ENCODE measurements around the gene MYOM3. TPM values are rescaled to one million over a fixed set of nuclear protein-coding genes. Genes with fewer than 3 reads are reported as not detected.
"Not testable (repeated sequence)": the region's sequence is repeated elsewhere in the genome, so short reads cannot be mapped to it uniquely, and the experiment has no call there.

The MYOM3 gene
- total RNA-seq, 1 donor from 2014 or later, result 340 TPM

DNA sequence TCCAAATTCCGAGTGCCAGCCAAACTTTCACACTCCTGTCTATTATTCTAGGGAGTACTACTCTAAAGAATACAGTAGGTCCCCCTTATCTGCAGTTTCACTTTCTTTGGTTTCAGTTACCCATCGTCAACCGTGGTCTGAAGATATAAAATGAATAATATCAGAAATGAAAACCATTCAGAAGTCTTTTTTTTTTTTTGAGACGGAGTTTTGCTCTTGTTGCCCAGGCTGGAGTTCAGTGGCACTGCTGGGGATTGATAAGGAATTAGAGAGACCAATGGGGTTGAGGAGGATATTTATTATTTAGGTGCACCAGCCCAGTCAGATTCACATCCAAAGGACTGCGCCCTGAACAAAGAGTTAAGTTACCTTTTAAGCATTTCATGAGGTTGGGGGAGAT, 79.0 kb downstream of the MYOM3 start:
- Histone ChIP-seq H3K27me3 (ENCODE audit: control insufficient read depth in 3 of 3, insufficient read depth in 3 of 3, low read length in 3 of 3) (no peaks in the 10 kb centered on the region), H3K4me3 (ENCODE audit: low read length in 3 of 3) (no peak overlapping the region), H3K27ac (ENCODE audit: low read depth, low read length) (no peak overlapping the region), H3K9ac (ENCODE audit: low read depth in 1 of 3, low read length in 3 of 3) (no peak overlapping the region), H3K9me3 (ENCODE audit: control insufficient read depth in 3 of 3, low read length in 3 of 3) (no peaks in the 10 kb centered on the region), H3K36me3 (ENCODE audit: control insufficient read depth in 3 of 3, insufficient read depth in 3 of 3, low read length in 3 of 3) (no peaks in the 10 kb centered on the region), H3K4me1 (ENCODE audit: control insufficient read depth in 3 of 3, insufficient read depth in 3 of 3, low read length in 3 of 3) (no peaks in the 10 kb centered on the region)

DNA sequence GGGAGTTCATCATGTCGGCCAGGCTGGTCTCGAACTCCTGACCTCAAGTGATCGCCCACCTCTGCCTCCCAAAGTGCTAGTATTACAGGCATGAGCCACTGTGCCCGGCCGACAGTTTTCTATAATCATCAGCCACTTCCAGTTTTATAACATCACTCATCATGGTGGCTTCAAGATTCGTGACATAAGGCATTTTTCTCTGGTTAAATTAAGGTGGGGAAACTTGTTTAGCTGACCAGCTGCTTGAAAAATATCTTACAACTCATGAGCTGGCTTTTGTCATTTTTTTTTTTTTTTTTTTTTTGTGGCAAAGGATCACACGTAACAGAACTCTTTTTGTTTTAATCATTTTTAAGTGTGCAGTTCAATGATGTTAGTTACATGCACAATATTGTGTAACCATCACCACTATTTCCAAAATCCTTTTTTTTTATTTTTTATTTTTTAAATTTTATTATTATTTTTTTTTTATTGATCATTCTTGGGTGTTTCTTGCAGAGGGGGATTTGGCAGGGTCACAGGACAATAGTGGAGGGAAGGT, 80.9 kb downstream of the MYOM3 start:
- H3K9ac ChIP-seq (ENCODE audit: low read depth in 1 of 3, low read length in 3 of 3); H3K9me3 ChIP-seq (ENCODE audit: control insufficient read depth in 3 of 3, low read length in 3 of 3); H3K36me3 ChIP-seq (ENCODE audit: control insufficient read depth in 3 of 3, insufficient read depth in 3 of 3, low read length in 3 of 3); H3K27ac ChIP-seq (ENCODE audit: low read depth, low read length); H3K27me3 ChIP-seq (ENCODE audit: control insufficient read depth in 3 of 3, insufficient read depth in 3 of 3, low read length in 3 of 3); H3K4me3 ChIP-seq (ENCODE audit: low read length in 3 of 3); H3K4me1 ChIP-seq (ENCODE audit: control insufficient read depth in 3 of 3, insufficient read depth in 3 of 3, low read length in 3 of 3): not testable (repeated sequence)

DNA sequence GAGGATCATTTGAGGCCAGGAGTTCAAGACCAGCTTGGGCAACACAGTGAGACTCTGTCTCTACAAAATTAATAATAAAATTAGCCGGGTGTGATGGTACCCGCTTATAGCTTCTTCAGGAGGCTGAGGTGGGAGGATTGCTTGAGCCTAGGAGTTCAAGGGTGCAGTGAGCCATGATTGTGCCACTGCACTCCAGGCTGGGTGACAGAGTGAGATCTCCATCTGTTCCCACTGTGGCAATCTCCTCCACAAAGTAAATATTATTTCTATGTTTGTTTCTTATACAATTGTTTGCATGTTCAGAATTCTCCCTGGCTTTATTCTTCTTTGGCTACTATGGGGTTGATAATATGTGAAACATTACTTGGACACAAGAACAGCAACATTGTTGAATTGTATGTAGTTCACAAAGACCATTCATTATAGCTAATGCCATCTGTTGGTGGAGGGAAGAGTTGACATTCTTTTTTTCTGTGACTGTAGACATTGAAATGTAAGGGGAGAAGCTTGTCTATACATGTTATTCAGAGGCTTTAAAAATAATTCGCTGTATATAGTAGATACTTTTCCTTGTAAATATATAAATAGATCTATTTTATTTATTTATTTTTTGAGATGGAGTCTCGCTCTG, 84.0 kb downstream of the MYOM3 start:
- Histone ChIP-seq H3K36me3 (ENCODE audit: control insufficient read depth in 3 of 3, insufficient read depth in 3 of 3, low read length in 3 of 3) (no peaks in the 10 kb centered on the region), H3K9ac (ENCODE audit: low read depth in 1 of 3, low read length in 3 of 3) (no peak overlapping the region), H3K4me3 (ENCODE audit: low read length in 3 of 3) (no peak overlapping the region), H3K9me3 (ENCODE audit: control insufficient read depth in 3 of 3, low read length in 3 of 3) (no peaks in the 10 kb centered on the region), H3K27ac (ENCODE audit: low read depth, low read length) (no peak overlapping the region), H3K27me3 (ENCODE audit: control insufficient read depth in 3 of 3, insufficient read depth in 3 of 3, low read length in 3 of 3) (no peaks in the 10 kb centered on the region), H3K4me1 (ENCODE audit: control insufficient read depth in 3 of 3, insufficient read depth in 3 of 3, low read length in 3 of 3) (peaks cover 0 to 5% (median 2%) of the 10 kb centered on the region in 3 donors)

DNA sequence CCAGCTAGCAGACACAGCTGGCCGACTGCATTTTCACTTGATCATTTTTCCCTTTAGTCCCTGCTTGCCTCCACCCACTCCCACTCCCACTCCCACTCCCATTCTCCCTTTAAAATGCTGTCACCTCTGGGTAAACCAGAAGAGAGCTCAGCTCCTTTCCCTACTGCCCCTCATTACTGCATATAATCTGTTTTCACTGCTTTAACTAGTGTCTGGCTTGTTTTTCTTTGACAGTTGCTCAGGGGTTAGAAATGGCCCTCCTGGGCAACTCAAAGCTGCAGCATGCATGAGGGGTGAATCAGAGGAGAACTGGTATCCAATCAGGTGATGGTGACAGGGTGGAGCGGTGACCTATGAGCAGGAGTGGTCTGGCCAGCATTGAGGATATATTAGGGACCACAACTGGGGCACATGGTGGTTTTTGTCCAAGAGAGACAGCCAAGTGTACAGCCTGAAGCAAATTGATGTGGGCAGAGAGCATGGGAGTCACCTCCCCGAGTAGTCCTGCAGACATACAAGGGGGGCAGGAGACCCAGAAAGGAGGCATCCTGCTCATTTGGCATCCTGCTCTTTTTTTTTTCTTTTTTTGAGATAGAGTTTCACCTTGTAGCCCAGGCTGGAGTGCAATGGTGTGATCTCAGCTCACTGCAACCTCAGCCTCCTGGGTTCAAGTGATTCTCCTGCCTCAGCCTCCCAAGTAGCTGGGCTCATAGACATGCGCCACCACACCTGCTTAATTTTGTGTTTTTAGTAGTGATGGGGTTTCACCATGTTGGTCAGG, 89.2 kb downstream of the MYOM3 start:
- H3K9ac ChIP-seq (ENCODE audit: low read depth in 1 of 3, low read length in 3 of 3), result peak overlapping the region in 2 of 3 donors; percentile 7 to 27
- H3K4me1 ChIP-seq (ENCODE audit: control insufficient read depth in 3 of 3, insufficient read depth in 3 of 3, low read length in 3 of 3), result peaks cover 35 to 40% (median 39%) of the 10 kb centered on the region in 3 donors

DNA sequence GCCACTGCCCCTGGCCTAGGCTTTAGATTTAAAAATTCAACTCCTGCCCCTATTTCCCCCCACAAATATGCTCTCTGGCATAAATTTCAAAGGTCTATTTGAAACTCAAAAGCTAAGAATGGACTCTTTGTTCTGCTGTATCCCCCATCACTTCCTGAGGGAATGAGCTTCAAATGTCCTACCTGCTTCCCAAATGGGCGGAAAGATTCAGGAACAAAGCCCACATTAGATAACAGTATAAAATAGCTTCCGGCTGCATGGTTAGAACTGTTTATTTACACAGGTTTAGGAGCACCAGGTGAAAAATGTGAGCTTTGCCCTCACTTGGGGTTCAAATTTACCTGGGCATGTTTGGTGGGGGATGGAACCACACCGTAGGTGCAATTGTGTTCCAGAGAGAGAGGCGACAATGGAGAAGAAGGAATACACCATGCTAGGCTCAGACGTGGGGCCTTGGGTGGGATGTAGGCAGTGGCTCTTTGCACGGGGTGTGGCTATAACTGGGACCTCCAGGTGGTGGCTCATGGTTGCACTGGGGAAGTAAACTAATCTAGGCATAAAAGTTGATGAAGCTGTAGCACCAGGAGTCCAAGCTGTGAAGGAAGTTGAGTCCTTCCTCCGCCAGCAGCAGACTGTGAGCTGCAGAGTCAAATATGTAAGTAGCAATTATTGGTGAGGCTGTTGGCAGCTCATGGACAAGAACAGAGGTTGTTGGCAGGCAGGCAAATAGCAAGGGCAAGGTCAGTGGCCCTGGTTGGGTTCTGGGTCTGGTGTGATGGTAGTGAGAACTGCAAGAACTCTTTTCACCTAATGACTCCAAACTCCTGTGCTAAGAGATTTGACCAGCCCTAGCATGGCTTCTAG, 90.3 kb downstream of the MYOM3 start:
- Histone ChIP-seq H3K4me1 (ENCODE audit: control insufficient read depth in 3 of 3, insufficient read depth in 3 of 3, low read length in 3 of 3) (peaks cover 41 to 50% (median 48%) of the 10 kb centered on the region in 3 donors), H3K27me3 (ENCODE audit: control insufficient read depth in 3 of 3, insufficient read depth in 3 of 3, low read length in 3 of 3) (no peaks in the 10 kb centered on the region), H3K9me3 (ENCODE audit: control insufficient read depth in 3 of 3, low read length in 3 of 3) (no peaks in the 10 kb centered on the region), H3K4me3 (ENCODE audit: low read length in 3 of 3) (no peak overlapping the region), H3K27ac (ENCODE audit: low read depth, low read length) (peak overlapping the region; percentile 97), H3K36me3 (ENCODE audit: control insufficient read depth in 3 of 3, insufficient read depth in 3 of 3, low read length in 3 of 3) (no peaks in the 10 kb centered on the region), H3K9ac (ENCODE audit: low read depth in 1 of 3, low read length in 3 of 3) (peak overlapping the region in 1 of 3 donors; percentile 27)

More for the DNA sequence above, 89.2 kb downstream of the MYOM3 start:
- no peaks in the 10 kb centered on the region for H3K9me3 ChIP-seq (ENCODE audit: control insufficient read depth in 3 of 3, low read length in 3 of 3)
- no peak overlapping the region for H3K4me3 ChIP-seq (ENCODE audit: low read length in 3 of 3)
- H3K36me3 ChIP-seq (ENCODE audit: control insufficient read depth in 3 of 3, insufficient read depth in 3 of 3, low read length in 3 of 3), result no peaks in the 10 kb centered on the region
- peak overlapping the region; percentile 97 for H3K27ac ChIP-seq (ENCODE audit: low read depth, low read length)
- H3K27me3 ChIP-seq (ENCODE audit: control insufficient read depth in 3 of 3, insufficient read depth in 3 of 3, low read length in 3 of 3), result no peaks in the 10 kb centered on the region

DNA sequence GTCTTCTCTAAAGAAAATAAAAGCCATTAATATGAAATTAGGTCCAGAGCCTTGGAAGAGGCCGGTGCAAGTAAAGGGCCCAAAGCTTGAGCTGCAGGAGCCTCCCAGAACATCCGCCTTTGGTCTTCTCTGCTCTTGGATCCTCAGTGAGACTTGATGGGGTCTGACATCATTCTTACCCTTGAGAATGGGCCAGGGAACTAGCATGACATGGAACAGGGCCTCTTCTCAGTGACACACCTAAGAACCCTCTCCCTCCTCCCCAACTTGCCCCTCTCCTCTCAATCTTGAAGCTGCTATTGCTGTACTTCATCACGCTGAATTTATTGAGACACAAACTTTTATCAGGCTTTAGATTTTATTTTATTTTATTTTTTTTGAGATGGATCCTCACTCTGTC, 91.5 kb downstream of the MYOM3 start:
- no peak overlapping the region for H3K9ac ChIP-seq (ENCODE audit: low read depth in 1 of 3, low read length in 3 of 3)
- peak overlapping the region; percentile 97 for H3K27ac ChIP-seq (ENCODE audit: low read depth, low read length)
- H3K4me1 ChIP-seq (ENCODE audit: control insufficient read depth in 3 of 3, insufficient read depth in 3 of 3, low read length in 3 of 3), result peaks cover 48 to 57% (median 55%) of the 10 kb centered on the region in 3 donors
- H3K36me3 ChIP-seq (ENCODE audit: control insufficient read depth in 3 of 3, insufficient read depth in 3 of 3, low read length in 3 of 3), result no peaks in the 10 kb centered on the region
- H3K9me3 ChIP-seq (ENCODE audit: control insufficient read depth in 3 of 3, low read length in 3 of 3), result no peaks in the 10 kb centered on the region
- H3K4me3 ChIP-seq (ENCODE audit: low read length in 3 of 3), result no peak overlapping the region
- no peaks in the 10 kb centered on the region for H3K27me3 ChIP-seq (ENCODE audit: control insufficient read depth in 3 of 3, insufficient read depth in 3 of 3, low read length in 3 of 3)

DNA sequence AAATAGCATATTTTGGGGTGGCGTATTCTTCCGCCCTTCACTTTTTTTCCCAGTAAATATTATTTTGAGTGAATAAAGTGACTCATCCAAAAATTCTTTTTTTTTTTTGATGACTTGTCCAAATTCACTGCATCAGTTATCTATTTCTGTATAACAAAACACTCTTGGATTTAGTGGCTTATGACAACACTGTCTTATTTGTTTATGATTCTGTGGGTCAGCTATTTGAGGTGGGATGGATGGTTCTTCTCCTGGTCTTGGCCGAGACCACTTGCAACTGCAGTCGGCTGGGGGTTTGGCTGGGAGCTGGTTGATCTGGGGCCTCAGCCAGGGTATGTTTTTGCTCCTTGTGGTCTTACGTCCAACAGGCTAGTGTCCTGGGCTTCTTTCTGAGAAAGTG, 91.9 kb downstream of the MYOM3 start:
- Histone ChIP-seq H3K4me1 (ENCODE audit: control insufficient read depth in 3 of 3, insufficient read depth in 3 of 3, low read length in 3 of 3) (peaks cover 49 to 61% (median 59%) of the 10 kb centered on the region in 3 donors), H3K4me3 (ENCODE audit: low read length in 3 of 3) (no peak overlapping the region), H3K9ac (ENCODE audit: low read depth in 1 of 3, low read length in 3 of 3) (peak overlapping the region in 1 of 3 donors; percentile 51), H3K27ac (ENCODE audit: low read depth, low read length) (peak overlapping the region; percentile 97), H3K36me3 (ENCODE audit: control insufficient read depth in 3 of 3, insufficient read depth in 3 of 3, low read length in 3 of 3) (no peaks in the 10 kb centered on the region), H3K9me3 (ENCODE audit: control insufficient read depth in 3 of 3, low read length in 3 of 3) (no peaks in the 10 kb centered on the region), H3K27me3 (ENCODE audit: control insufficient read depth in 3 of 3, insufficient read depth in 3 of 3, low read length in 3 of 3) (no peaks in the 10 kb centered on the region)

DNA sequence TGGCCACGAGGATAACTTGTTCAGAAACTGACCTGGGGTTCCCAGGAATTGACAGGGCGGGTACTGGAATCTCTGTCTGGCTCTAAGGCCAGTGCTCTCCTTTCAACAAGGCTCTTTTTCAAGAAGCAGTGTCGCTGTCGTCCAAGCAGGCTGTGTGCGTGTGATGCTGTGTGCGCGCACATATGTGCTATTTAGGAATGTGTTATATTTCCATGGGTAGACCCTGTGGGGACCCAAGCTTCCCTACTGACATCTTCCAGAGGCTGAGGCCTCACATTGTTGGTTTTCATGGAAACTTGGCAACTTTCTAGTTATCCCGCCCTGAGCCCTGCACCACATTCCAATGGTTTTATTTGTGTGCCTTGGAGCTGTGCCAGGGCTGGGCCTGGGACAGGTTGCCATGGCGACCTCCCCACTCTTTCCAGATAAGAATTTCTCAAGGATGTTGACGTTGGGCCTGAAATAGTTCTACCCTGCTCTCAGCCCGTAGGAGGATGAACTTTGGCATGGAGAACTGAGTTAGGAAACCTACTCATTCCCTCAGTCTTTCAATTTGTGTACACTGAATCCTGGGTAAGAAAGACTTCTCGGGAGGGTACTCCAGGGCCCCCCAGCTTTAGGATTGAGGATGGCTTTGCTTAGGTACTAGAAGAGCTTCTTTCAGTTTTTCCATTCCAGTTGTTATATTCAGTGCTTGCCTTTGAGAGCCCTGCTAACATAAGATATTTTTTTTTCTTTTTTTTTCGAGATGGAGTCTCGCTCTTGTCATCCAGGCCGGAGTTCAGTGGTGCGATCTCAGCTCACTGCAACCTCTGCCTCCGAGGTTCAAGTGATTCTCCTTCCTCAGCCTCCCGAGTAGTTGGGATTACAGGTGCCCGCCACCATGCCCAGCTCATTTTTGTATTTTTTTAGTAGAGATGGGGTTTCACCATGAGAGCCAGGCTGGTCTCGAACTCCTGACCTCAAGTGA, 93.0 kb downstream of the MYOM3 start:
- H3K4me3 ChIP-seq (ENCODE audit: low read length in 3 of 3), result peak overlapping the region; percentile 45 to 56 (median 55)

More for the DNA sequence above, 93.0 kb downstream of the MYOM3 start:
- H3K27me3 ChIP-seq (ENCODE audit: control insufficient read depth in 3 of 3, insufficient read depth in 3 of 3, low read length in 3 of 3), result no peaks in the 10 kb centered on the region
- peak overlapping the region; percentile 72 to 87 (median 74) for H3K9ac ChIP-seq (ENCODE audit: low read depth in 1 of 3, low read length in 3 of 3)
- no peaks in the 10 kb centered on the region for H3K36me3 ChIP-seq (ENCODE audit: control insufficient read depth in 3 of 3, insufficient read depth in 3 of 3, low read length in 3 of 3)
- no peaks in the 10 kb centered on the region for H3K9me3 ChIP-seq (ENCODE audit: control insufficient read depth in 3 of 3, low read length in 3 of 3)
- H3K27ac ChIP-seq (ENCODE audit: low read depth, low read length), result peak overlapping the region; percentile 97
- peaks cover 52 to 65% (median 59%) of the 10 kb centered on the region in 3 donors for H3K4me1 ChIP-seq (ENCODE audit: control insufficient read depth in 3 of 3, insufficient read depth in 3 of 3, low read length in 3 of 3)

Measured in skeletal muscle tissue (tissue), 4 donors.